ENCODE results near the gene DGKG. TPM values are rescaled to one million over a fixed set of nuclear protein-coding genes. Genes with fewer than 3 reads are reported as not detected.

DGKG gene
- total RNA-seq, 1 donor from 2014 or later = 0.22 TPM

DNA sequence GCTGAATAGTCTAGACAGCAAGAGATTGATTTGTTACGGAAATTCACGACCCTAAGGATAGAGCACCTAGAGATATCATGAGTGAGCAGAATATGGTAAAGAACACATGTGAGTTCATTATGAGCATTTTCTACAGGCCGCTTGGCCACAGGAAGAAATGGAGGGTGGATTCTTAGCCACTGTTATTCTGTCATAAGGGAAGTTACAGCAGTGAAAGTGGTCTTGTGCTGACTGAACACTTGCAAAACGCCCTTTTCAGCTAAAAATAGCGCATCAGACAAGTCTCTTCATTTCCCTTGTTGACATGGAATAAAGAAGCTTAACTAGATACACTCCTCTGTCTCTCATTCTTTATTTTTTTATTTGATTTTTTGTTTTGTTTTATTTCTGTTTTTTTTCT, 19.8 kb downstream of the DGKG start:
- TF ChIP-seq EZH2phosphoT487 (IDR thresholded peaks at IDR 0.05) (no peak), EZH2 (IDR thresholded peaks at IDR 0.05) (no peak)
- TF ChIP-seq, protein P1, sequence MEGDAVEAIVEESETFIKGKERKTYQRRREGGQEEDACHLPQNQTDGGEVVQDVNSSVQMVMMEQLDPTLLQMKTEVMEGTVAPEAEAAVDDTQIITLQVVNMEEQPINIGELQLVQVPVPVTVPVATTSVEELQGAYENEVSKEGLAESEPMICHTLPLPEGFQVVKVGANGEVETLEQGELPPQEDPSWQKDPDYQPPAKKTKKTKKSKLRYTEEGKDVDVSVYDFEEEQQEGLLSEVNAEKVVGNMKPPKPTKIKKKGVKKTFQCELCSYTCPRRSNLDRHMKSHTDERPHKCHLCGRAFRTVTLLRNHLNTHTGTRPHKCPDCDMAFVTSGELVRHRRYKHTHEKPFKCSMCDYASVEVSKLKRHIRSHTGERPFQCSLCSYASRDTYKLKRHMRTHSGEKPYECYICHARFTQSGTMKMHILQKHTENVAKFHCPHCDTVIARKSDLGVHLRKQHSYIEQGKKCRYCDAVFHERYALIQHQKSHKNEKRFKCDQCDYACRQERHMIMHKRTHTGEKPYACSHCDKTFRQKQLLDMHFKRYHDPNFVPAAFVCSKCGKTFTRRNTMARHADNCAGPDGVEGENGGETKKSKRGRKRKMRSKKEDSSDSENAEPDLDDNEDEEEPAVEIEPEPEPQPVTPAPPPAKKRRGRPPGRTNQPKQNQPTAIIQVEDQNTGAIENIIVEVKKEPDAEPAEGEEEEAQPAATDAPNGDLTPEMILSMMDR (IDR thresholded peaks at IDR 0.05) = no peak
- Mint-ChIP-seq H3K9me3 (peaks cover 2% of the 10 kb centered on the region), H3K27ac (no peak overlapping the region), H3K4me3 (no peak overlapping the region), H3K36me3 (no peaks in the 10 kb centered on the region), H3K4me1 (no peaks in the 10 kb centered on the region), H3K27me3 (ENCODE audit: insufficient read depth, low read depth) (peaks cover 3% of the 10 kb centered on the region)
- Histone ChIP-seq H3K9ac (no peak overlapping the region), H2AFZ (replicated peaks) (no peak overlapping the region), H4K20me1 (ENCODE audit: low read depth) (no peaks in the 10 kb centered on the region), H3K27me3 (no peaks in the 10 kb centered on the region), H3K79me2 (ENCODE audit: low read depth) (no peaks in the 10 kb centered on the region), H3K27ac (no peak overlapping the region), H3K4me3 (no peak overlapping the region), H3K4me2 (no peak overlapping the region), H3K9me3 (ENCODE audit: low read depth) (no peaks in the 10 kb centered on the region), H3K4me1 (no peaks in the 10 kb centered on the region), H3K36me3 (no peaks in the 10 kb centered on the region), H3F3A (ENCODE audit: low read depth) (no peaks in the 10 kb centered on the region)
- no peak for DNase-seq (ENCODE audit: low spot score)

DNA sequence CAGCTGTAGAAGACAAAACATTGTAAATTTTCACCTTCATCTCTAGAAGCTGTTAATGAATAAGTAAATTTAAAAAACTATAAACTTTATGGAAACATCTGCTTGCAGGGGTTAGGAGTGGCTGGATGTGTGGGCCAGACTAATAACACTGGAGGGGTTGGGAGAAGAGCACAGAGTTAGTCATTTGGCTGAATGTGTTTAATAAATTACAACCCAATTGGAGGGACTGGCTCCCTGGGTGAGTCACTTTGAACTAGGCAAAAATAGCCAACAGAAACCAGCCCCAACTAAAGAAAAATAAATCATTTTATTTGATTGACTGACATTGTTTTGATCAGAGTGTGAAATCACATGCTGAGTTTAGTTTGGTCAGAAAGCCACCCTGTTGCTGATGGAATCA, 21.8 kb downstream of the DGKG start:
- Mint-ChIP-seq H3K27me3 (ENCODE audit: insufficient read depth, low read depth) (peaks cover 3% of the 10 kb centered on the region), H3K4me3 (no peak overlapping the region), H3K9me3 (peaks cover 2% of the 10 kb centered on the region), H3K4me1 (no peaks in the 10 kb centered on the region), H3K27ac (no peak overlapping the region), H3K36me3 (no peaks in the 10 kb centered on the region)
- no peak overlapping the region for H2AFZ ChIP-seq (replicated peaks)
- H3K9me3 ChIP-seq (ENCODE audit: low read depth) = no peaks in the 10 kb centered on the region
- no peaks in the 10 kb centered on the region for H3K4me1 ChIP-seq
- H3K27ac ChIP-seq = no peak overlapping the region
- no peaks in the 10 kb centered on the region for H3K79me2 ChIP-seq (ENCODE audit: low read depth)
- H3F3A ChIP-seq (ENCODE audit: low read depth) = no peaks in the 10 kb centered on the region
- H3K4me3 ChIP-seq = no peak overlapping the region
- peaks cover 15% of the 10 kb centered on the region for H3K27me3 ChIP-seq
- no peak overlapping the region for H3K4me2 ChIP-seq
- no peak overlapping the region for H3K9ac ChIP-seq
- no peaks in the 10 kb centered on the region for H3K36me3 ChIP-seq
- no peak for DNase-seq (ENCODE audit: low spot score)
- no peaks in the 10 kb centered on the region for H4K20me1 ChIP-seq (ENCODE audit: low read depth)
- TF ChIP-seq EZH2 (IDR thresholded peaks at IDR 0.05) (no peak), EZH2phosphoT487 (IDR thresholded peaks at IDR 0.05) (no peak)
- TF ChIP-seq, protein P1 (IDR thresholded peaks at IDR 0.05) = no peak

DNA sequence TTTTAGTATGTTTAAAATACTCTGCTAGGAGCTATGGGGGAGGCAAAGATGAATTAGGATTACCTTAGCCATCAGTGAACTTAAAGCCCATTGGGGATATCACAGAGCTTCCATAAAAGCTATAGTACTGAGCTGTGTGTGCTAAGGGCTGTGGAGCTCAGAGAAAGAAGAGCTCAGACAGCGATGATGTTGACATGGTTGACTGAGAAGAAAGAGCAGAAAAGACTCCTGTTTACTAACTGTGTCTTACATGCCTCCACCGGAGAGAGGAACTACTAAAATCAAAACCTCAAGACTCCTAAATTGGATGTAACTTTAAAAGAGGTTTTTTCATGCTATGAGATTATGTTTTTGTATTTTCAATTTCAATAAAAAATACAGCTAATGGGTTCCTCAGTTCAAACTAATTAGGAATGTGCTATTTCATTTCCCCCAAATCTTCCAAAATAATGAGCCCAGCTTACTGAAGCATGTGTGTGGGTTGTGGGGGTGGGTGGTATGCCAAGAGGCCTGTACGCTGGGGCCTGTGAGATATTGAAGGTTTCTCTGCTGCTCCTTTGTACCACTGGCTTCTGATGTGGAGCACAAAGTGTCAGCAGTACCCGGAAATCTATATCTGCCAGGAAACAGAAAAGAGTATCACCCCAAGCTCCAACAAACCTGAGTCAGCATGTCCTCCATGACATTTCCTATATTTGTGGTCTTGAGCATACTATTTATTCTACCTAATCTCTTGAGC, 22.7 kb downstream of the DGKG start:
- H2AFZ ChIP-seq (replicated peaks) = no peak overlapping the region
- Mint-ChIP-seq H3K4me3 (no peak overlapping the region), H3K36me3 (no peaks in the 10 kb centered on the region), H3K27me3 (ENCODE audit: insufficient read depth, low read depth) (peaks cover 3% of the 10 kb centered on the region), H3K27ac (no peak overlapping the region), H3K4me1 (no peaks in the 10 kb centered on the region), H3K9me3 (peaks cover 2% of the 10 kb centered on the region)
- no peaks in the 10 kb centered on the region for H3K4me1 ChIP-seq
- no peaks in the 10 kb centered on the region for H3K79me2 ChIP-seq (ENCODE audit: low read depth)
- no peak overlapping the region for H3K4me3 ChIP-seq
- TF ChIP-seq, protein P1 (IDR thresholded peaks at IDR 0.05) = no peak
- TF ChIP-seq EZH2 (IDR thresholded peaks at IDR 0.05) (no peak), EZH2phosphoT487 (IDR thresholded peaks at IDR 0.05) (no peak)
- H3F3A ChIP-seq (ENCODE audit: low read depth) = no peaks in the 10 kb centered on the region
- no peak for DNase-seq (ENCODE audit: low spot score)
- no peak overlapping the region for H3K9ac ChIP-seq
- H3K9me3 ChIP-seq (ENCODE audit: low read depth) = no peaks in the 10 kb centered on the region
- H3K36me3 ChIP-seq = no peaks in the 10 kb centered on the region
- peaks cover 15% of the 10 kb centered on the region for H3K27me3 ChIP-seq
- no peak overlapping the region for H3K27ac ChIP-seq
- H3K4me2 ChIP-seq = no peak overlapping the region
- H4K20me1 ChIP-seq (ENCODE audit: low read depth) = no peaks in the 10 kb centered on the region
